Measurements from ENCODE around the gene TMPRSS13.

DNA sequence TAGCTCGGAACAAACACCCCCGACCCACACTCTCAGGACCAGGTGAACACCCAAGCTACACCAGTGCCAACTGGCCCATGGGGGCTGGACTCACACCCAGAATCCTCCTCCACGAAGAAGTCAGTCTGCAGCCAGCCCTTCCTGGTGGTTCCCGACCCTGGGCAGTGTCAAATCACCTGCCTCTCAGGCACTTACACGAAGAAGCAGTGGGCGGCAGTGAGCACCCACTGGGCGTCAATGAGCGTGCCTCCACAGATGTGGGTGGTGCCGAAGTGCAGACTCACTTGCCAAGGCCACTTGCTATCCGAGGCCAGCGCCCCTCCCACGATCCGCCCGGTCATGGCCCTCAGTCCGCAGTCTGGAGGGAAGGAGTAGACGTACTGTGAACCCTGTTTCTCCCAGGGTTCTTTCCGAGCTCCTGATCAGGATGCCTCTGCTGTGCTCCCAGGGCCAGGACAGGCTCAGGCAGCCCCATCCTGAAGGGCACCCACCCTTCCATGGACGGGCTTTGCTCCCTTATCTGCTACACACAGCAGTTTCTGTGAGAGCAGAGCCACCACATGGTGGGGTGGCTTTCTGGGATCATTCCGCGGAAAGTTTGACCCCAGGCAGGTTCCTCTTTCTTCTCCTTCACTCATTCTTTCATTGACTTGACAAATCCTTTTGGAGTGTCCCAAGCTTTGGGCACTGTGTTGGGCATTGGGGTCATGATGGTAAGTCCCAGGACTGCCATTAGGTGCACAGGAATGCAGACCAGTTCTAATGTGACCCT, 19.4 kb downstream of the TMPRSS13 start:
- TF ChIP-seq, protein P1, sequence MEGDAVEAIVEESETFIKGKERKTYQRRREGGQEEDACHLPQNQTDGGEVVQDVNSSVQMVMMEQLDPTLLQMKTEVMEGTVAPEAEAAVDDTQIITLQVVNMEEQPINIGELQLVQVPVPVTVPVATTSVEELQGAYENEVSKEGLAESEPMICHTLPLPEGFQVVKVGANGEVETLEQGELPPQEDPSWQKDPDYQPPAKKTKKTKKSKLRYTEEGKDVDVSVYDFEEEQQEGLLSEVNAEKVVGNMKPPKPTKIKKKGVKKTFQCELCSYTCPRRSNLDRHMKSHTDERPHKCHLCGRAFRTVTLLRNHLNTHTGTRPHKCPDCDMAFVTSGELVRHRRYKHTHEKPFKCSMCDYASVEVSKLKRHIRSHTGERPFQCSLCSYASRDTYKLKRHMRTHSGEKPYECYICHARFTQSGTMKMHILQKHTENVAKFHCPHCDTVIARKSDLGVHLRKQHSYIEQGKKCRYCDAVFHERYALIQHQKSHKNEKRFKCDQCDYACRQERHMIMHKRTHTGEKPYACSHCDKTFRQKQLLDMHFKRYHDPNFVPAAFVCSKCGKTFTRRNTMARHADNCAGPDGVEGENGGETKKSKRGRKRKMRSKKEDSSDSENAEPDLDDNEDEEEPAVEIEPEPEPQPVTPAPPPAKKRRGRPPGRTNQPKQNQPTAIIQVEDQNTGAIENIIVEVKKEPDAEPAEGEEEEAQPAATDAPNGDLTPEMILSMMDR (tag by site-specific recombination; IDR thresholded peaks at IDR 0.05) = no peak
- TF ChIP-seq, protein P2, sequence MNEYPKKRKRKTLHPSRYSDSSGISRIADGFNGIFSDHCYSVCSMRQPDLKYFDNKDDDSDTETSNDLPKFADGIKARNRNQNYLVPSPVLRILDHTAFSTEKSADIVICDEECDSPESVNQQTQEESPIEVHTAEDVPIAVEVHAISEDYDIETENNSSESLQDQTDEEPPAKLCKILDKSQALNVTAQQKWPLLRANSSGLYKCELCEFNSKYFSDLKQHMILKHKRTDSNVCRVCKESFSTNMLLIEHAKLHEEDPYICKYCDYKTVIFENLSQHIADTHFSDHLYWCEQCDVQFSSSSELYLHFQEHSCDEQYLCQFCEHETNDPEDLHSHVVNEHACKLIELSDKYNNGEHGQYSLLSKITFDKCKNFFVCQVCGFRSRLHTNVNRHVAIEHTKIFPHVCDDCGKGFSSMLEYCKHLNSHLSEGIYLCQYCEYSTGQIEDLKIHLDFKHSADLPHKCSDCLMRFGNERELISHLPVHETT (tag by site-specific recombination; IDR thresholded peaks at IDR 0.05) = no peak
- no peak for TF ChIP-seq ZNF16 (tag by site-specific recombination; IDR thresholded peaks at IDR 0.05; ENCODE audit: low read depth)
- TF ChIP-seq ZNF350 (tag by site-specific recombination; IDR thresholded peaks at IDR 0.05) = no peak
- TF ChIP-seq, protein P3, sequence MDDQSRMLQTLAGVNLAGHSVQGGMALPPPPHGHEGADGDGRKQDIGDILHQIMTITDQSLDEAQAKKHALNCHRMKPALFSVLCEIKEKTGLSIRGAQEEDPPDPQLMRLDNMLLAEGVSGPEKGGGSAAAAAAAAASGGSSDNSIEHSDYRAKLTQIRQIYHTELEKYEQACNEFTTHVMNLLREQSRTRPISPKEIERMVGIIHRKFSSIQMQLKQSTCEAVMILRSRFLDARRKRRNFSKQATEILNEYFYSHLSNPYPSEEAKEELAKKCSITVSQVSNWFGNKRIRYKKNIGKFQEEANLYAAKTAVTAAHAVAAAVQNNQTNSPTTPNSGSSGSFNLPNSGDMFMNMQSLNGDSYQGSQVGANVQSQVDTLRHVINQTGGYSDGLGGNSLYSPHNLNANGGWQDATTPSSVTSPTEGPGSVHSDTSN (CRISPR knock-in tag; IDR thresholded peaks at IDR 0.05) = no peak
- TF ChIP-seq ZNF311 (tag by site-specific recombination; IDR thresholded peaks at IDR 0.05; ENCODE audit: borderline replicate concordance) = no peak
- no peak for TF ChIP-seq ZBTB1 (tag by site-specific recombination; IDR thresholded peaks at IDR 0.05)
- no peak for TF ChIP-seq BCL11A (tag by site-specific recombination; IDR thresholded peaks at IDR 0.05; ENCODE audit: low read depth)
- TF ChIP-seq ZBTB8A (tag by site-specific recombination; IDR thresholded peaks at IDR 0.05) = no peak
- TF ChIP-seq, protein P4, sequence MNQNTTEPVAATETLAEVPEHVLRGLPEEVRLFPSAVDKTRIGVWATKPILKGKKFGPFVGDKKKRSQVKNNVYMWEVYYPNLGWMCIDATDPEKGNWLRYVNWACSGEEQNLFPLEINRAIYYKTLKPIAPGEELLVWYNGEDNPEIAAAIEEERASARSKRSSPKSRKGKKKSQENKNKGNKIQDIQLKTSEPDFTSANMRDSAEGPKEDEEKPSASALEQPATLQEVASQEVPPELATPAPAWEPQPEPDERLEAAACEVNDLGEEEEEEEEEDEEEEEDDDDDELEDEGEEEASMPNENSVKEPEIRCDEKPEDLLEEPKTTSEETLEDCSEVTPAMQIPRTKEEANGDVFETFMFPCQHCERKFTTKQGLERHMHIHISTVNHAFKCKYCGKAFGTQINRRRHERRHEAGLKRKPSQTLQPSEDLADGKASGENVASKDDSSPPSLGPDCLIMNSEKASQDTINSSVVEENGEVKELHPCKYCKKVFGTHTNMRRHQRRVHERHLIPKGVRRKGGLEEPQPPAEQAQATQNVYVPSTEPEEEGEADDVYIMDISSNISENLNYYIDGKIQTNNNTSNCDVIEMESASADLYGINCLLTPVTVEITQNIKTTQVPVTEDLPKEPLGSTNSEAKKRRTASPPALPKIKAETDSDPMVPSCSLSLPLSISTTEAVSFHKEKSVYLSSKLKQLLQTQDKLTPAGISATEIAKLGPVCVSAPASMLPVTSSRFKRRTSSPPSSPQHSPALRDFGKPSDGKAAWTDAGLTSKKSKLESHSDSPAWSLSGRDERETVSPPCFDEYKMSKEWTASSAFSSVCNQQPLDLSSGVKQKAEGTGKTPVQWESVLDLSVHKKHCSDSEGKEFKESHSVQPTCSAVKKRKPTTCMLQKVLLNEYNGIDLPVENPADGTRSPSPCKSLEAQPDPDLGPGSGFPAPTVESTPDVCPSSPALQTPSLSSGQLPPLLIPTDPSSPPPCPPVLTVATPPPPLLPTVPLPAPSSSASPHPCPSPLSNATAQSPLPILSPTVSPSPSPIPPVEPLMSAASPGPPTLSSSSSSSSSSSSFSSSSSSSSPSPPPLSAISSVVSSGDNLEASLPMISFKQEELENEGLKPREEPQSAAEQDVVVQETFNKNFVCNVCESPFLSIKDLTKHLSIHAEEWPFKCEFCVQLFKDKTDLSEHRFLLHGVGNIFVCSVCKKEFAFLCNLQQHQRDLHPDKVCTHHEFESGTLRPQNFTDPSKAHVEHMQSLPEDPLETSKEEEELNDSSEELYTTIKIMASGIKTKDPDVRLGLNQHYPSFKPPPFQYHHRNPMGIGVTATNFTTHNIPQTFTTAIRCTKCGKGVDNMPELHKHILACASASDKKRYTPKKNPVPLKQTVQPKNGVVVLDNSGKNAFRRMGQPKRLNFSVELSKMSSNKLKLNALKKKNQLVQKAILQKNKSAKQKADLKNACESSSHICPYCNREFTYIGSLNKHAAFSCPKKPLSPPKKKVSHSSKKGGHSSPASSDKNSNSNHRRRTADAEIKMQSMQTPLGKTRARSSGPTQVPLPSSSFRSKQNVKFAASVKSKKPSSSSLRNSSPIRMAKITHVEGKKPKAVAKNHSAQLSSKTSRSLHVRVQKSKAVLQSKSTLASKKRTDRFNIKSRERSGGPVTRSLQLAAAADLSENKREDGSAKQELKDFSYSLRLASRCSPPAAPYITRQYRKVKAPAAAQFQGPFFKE (tag by site-specific recombination; IDR thresholded peaks at IDR 0.05; ENCODE audit: borderline replicate concordance) = no peak
- TF ChIP-seq ZBTB21 (tag by site-specific recombination; IDR thresholded peaks at IDR 0.05) = no peak
- TF ChIP-seq, protein P5, sequence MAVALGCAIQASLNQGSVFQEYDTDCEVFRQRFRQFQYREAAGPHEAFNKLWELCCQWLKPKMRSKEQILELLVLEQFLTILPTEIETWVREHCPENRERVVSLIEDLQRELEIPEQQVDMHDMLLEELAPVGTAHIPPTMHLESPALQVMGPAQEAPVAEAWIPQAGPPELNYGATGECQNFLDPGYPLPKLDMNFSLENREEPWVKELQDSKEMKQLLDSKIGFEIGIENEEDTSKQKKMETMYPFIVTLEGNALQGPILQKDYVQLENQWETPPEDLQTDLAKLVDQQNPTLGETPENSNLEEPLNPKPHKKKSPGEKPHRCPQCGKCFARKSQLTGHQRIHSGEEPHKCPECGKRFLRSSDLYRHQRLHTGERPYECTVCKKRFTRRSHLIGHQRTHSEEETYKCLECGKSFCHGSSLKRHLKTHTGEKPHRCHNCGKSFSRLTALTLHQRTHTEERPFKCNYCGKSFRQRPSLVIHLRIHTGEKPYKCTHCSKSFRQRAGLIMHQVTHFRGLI (tag by site-specific recombination; IDR thresholded peaks at IDR 0.05) = no peak

Data from HEK293 (cell line).